Large intestine (tissue), 3 donors: ENCODE measurements around the gene NFIC. TPM values are rescaled to one million over a fixed set of nuclear protein-coding genes. Genes with fewer than 3 reads are reported as not detected.

Source experiments
- DNase-seq, 2 donors: peaks; one replicate each; pipeline versions ENCODE4 v3.0.0 to v3.0.0-alpha.2; 2013
- H3K27ac ChIP-seq: one replicate; pipeline ENCODE4 v1.5.1; 2013; ENCODE audit warnings: low read length
- H3K27me3 ChIP-seq: 2 replicates; pipeline ENCODE4 v1.6.1; 2013; ENCODE audit warnings: low read length; ENCODE audit not compliant: control insufficient read depth, insufficient read depth
- H3K36me3 ChIP-seq: 2 replicates; pipeline ENCODE4 v1.6.1; 2013; ENCODE audit warnings: low read length; ENCODE audit not compliant: control insufficient read depth, insufficient read depth
- H3K4me1 ChIP-seq: one replicate; pipeline ENCODE4 v1.6.1; 2013; ENCODE audit warnings: low read length; ENCODE audit not compliant: control insufficient read depth, insufficient read depth
- H3K4me3 ChIP-seq: one replicate; pipeline ENCODE4 v1.5.1; 2013; ENCODE audit warnings: low read length
- H3K9me3 ChIP-seq: one replicate; pipeline ENCODE4 v1.6.1; 2013; ENCODE audit warnings: mild to moderate bottlenecking, low read depth, low read length, moderate library complexity; ENCODE audit not compliant: control insufficient read depth
- WGBS: methylation state at CpG from one replicate; pipeline ENCODE4 v1.1.5; 2013; ENCODE audit warnings: low lambda C conversion rate; ENCODE audit not compliant: insufficient coverage; 5-methylcytosine and 5-hydroxymethylcytosine counted together
- polyA plus RNA-seq: library from polyadenylated mRNA; unstranded; fragments of 120-200 nt; gene quantifications from one replicate; pipeline ENCODE4 v1.2.1, GENCODE V29; 2013

The NFIC gene
- polyA plus RNA-seq, 1 donor: 17.0 TPM

GRCh38 chr19:3359015-3359918, 7.1 kb upstream of the NFIC start:
- Histone ChIP-seq H3K4me3 (peak overlapping the region; percentile 59), H3K27ac (peak overlapping the region; percentile 51), H3K36me3 (no peaks in the 10 kb centered on the region), H3K27me3 (peaks cover 62% of the 10 kb centered on the region), H3K9me3 (peaks cover 9% of the 10 kb centered on the region), H3K4me1 (peaks cover 19% of the 10 kb centered on the region)
- WGBS: no CpG with 5 or more reads among the region's 129 CpGs
- peak in 1 of 2 donors; percentile 62 for DNase-seq

- WGBS: no CpG with 5 or more reads among the region's 81 CpGs
- Histone ChIP-seq H3K4me1 (peaks cover 19% of the 10 kb centered on the region), H3K27ac (peak overlapping the region; percentile 29), H3K4me3 (peak overlapping the region; percentile 54), H3K9me3 (peaks cover 9% of the 10 kb centered on the region), H3K27me3 (peaks cover 68% of the 10 kb centered on the region), H3K36me3 (no peaks in the 10 kb centered on the region)
- DNase-seq: no peak
Observed at GRCh38 chr19:3359919-3360420, 6.4 kb upstream of the NFIC start.

- WGBS: no CpG with 5 or more reads among the region's 90 CpGs
- Histone ChIP-seq H3K4me1 (peaks cover 22% of the 10 kb centered on the region), H3K27me3 (peaks cover 75% of the 10 kb centered on the region), H3K27ac (peak overlapping the region; percentile 48), H3K36me3 (no peaks in the 10 kb centered on the region), H3K9me3 (peaks cover 9% of the 10 kb centered on the region), H3K4me3 (peak overlapping the region; percentile 54)
- DNase-seq: peak in 1 of 2 donors; percentile 60
Observed at GRCh38 chr19:3360421-3361383, 5.7 kb upstream of the NFIC start.

GRCh38 chr19:3361384-3362216, 4.8 kb upstream of the NFIC start:
- Histone ChIP-seq H3K36me3 (no peaks in the 10 kb centered on the region), H3K4me1 (peaks cover 24% of the 10 kb centered on the region), H3K9me3 (peaks cover 9% of the 10 kb centered on the region), H3K27ac (peak overlapping the region; percentile 48), H3K27me3 (peaks cover 78% of the 10 kb centered on the region), H3K4me3 (peak overlapping the region; percentile 54)
- DNase-seq: no peak
- WGBS: no CpG with 5 or more reads among the region's 27 CpGs

GRCh38 chr19:3362217-3362906, 4.0 kb upstream of the NFIC start:
- no CpG with 5 or more reads among the region's 9 CpGs for WGBS
- no peak for DNase-seq
- H3K4me1 ChIP-seq: peaks cover 29% of the 10 kb centered on the region
- peaks cover 77% of the 10 kb centered on the region for H3K27me3 ChIP-seq
- H3K27ac ChIP-seq: no peak overlapping the region
- no peaks in the 10 kb centered on the region for H3K36me3 ChIP-seq
- no peak overlapping the region for H3K4me3 ChIP-seq
- peaks cover 9% of the 10 kb centered on the region for H3K9me3 ChIP-seq

- Histone ChIP-seq H3K9me3 (peaks cover 9% of the 10 kb centered on the region), H3K4me3 (no peak overlapping the region), H3K27me3 (peaks cover 77% of the 10 kb centered on the region), H3K36me3 (no peaks in the 10 kb centered on the region), H3K4me1 (peaks cover 24% of the 10 kb centered on the region), H3K27ac (no peak overlapping the region)
- DNase-seq: no peak
- WGBS: 27% methylated on average over 1 of the region's 16 CpGs
Observed at GRCh38 chr19:3363841-3364500, 2.4 kb upstream of the NFIC start.

- Histone ChIP-seq H3K9me3 (peaks cover 9% of the 10 kb centered on the region), H3K27ac (no peak overlapping the region), H3K4me1 (peaks cover 23% of the 10 kb centered on the region), H3K27me3 (peaks cover 82% of the 10 kb centered on the region), H3K36me3 (no peaks in the 10 kb centered on the region), H3K4me3 (no peak overlapping the region)
- DNase-seq: no peak
- no CpG with 5 or more reads among the region's 4 CpGs for WGBS
Observed at GRCh38 chr19:3364501-3364858, 1.9 kb upstream of the NFIC start.

- WGBS: no CpG with 5 or more reads among the region's 9 CpGs
- no peak for DNase-seq
- no peaks in the 10 kb centered on the region for H3K36me3 ChIP-seq
- H3K27ac ChIP-seq: peak overlapping the region; percentile 46
- H3K27me3 ChIP-seq: peaks cover 89% of the 10 kb centered on the region
- H3K9me3 ChIP-seq: peaks cover 13% of the 10 kb centered on the region
- H3K4me1 ChIP-seq: peaks cover 23% of the 10 kb centered on the region
- peak overlapping the region; percentile 43 for H3K4me3 ChIP-seq
Observed at GRCh38 chr19:3365093-3365835, 1.1 kb upstream of the NFIC start.
